HG03139 (cell line): ENCODE results near the gene DHRS1.

ENCODE experiments used
- ATAC-seq: cut with Tn5 transposase; IDR thresholded peaks from one replicate; pipeline ENCODE4 v1.9.1; 2021; ENCODE audit not compliant: unreplicated experiment

DHRS1 gene

GRCh38 chr14:24299255-24300191 is at the start of gene DHRS1, which contains the start of gene NOP9:
TSS of gene DHRS1 (minus strand) at chr14:24299780. CDS start at chr14:24299106, 674 bp downstream.
TSS of gene NOP9 (plus strand) at chr14:24299850. CDS start at chr14:24299955, 105 bp downstream.
- ATAC-seq = peak; percentile 46

GRCh38 chr14:24348186-24348585 is 48.6 kb upstream of the DHRS1 start:
- ATAC-seq = no peak

- no peak for ATAC-seq
Measured at GRCh38 chr14:24347134-24347533, 47.6 kb upstream of the DHRS1 start.

GRCh38 chr14:24343795-24344660 is 44.4 kb upstream of the DHRS1 start:
- no peak for ATAC-seq

GRCh38 chr14:24342889-24343288 is 43.3 kb upstream of the DHRS1 start:
- no peak for ATAC-seq

- no peak for ATAC-seq
Measured at GRCh38 chr14:24340606-24341005, 41.0 kb upstream of the DHRS1 start.

GRCh38 chr14:24339284-24340151 is 39.9 kb upstream of the DHRS1 start, which contains the start of gene RIPK3:
TSS of gene RIPK3 (minus strand) at chr14:24339991. CDS start at chr14:24339826, 165 bp downstream.
- peak; percentile 84 for ATAC-seq

- ATAC-seq = no peak
Measured at GRCh38 chr14:24338843-24339242, 39.3 kb upstream of the DHRS1 start.

GRCh38 chr14:24337824-24338175 is 38.2 kb upstream of the DHRS1 start:
- no peak for ATAC-seq

- ATAC-seq = no peak
Measured at GRCh38 chr14:24337144-24337823, 37.7 kb upstream of the DHRS1 start.

- ATAC-seq = no peak
Measured at GRCh38 chr14:24335461-24336171, 36.0 kb upstream of the DHRS1 start.

- ATAC-seq = no peak
Measured at GRCh38 chr14:24334431-24335291, 35.1 kb upstream of the DHRS1 start, which contains the start of gene ADCY4. TSS of gene ADCY4 (minus strand) at chr14:24335071. CDS start at chr14:24334652, 419 bp downstream.

GRCh38 chr14:24332268-24332993 is 32.9 kb upstream of the DHRS1 start:
- peak; percentile 77 for ATAC-seq

- ATAC-seq = no peak
Measured at GRCh38 chr14:24331731-24332267, 32.2 kb upstream of the DHRS1 start.

- no peak for ATAC-seq
Measured at GRCh38 chr14:24330973-24331674, 31.5 kb upstream of the DHRS1 start.

- no peak for ATAC-seq
Measured at GRCh38 chr14:24329736-24330135, 30.2 kb upstream of the DHRS1 start.
